HepG2 (cell line): ENCODE measurements around the gene HOXA7. TPM values are rescaled to one million over a fixed set of nuclear protein-coding genes. Genes with fewer than 3 reads are reported as not detected.
A peak's percentile ranks its signal among the peaks of the same experiment; 100 is the strongest.

ENCODE experiments used
- ATAD3A ChIP-seq: sonication (generic); formaldehyde crosslinking; IDR thresholded peaks from 2 replicates; pipeline ENCODE4 v1.4.0; 2020; ENCODE audit warnings: missing genetic modification reagents
- ATF4 ChIP-seq, 2 experiments: fragments of 450-650 bp in 1 of 2; sonication (generic) in 1 of 2; formaldehyde crosslinking; IDR thresholded peaks; 2 replicates each; pipeline versions ENCODE4 v1.5.0 to v1.8.0; 2020 to 2022; ENCODE audit warnings: mild to moderate bottlenecking in 1 of 2, missing genetic modification reagents in 1 of 2
- FOXA1 ChIP-seq, 2 experiments: fragments of 450-650 bp in 1 of 2; sonication (generic) in 1 of 2; formaldehyde crosslinking in 1 of 2; IDR thresholded peaks; 2 replicates each; pipeline versions ENCODE4 v1.4.0 to v1.6.1; 2016 to 2020; ENCODE audit warnings: missing genetic modification reagents in 1 of 2
- JUN ChIP-seq: sonication (generic); formaldehyde crosslinking; IDR thresholded peaks from 2 replicates; pipeline ENCODE4 v1.4.0; 2020; ENCODE audit warnings: mild to moderate bottlenecking, missing genetic modification reagents
- KDM2A ChIP-seq: sonication (generic); formaldehyde crosslinking; IDR thresholded peaks from 2 replicates; pipeline ENCODE4 v1.4.0; 2020; ENCODE audit warnings: low read depth, missing genetic modification reagents, borderline replicate concordance
- KLF15 ChIP-seq: sonication (generic); formaldehyde crosslinking; IDR thresholded peaks from 2 replicates; pipeline ENCODE4 v1.8.1; 2023; ENCODE audit warnings: borderline replicate concordance, mild to moderate bottlenecking, inconsistent platforms, missing genetic modification reagents, mixed read lengths
- NR2F6 ChIP-seq, 2 experiments: IDR thresholded peaks; 2 replicates each; pipeline ENCODE4 v1.6.1; 2016; ENCODE audit warnings: antibody characterized with exemption in 1 of 2, mild to moderate bottlenecking in 1 of 2
- PCBP1 ChIP-seq: fragments of 200-400 bp; formaldehyde crosslinking; IDR thresholded peaks from 2 replicates; pipeline ENCODE4 v1.6.1; 2017; ENCODE audit warnings: mild to moderate bottlenecking, low read depth, low read length, borderline replicate concordance
- POLR2AphosphoS2 ChIP-seq: IDR thresholded peaks from 2 replicates; pipeline ENCODE4 v1.6.1; 2011; ENCODE audit warnings: low read depth, low read length, improper control_type of control experiment
- RAD21 ChIP-seq: fragments of 450-650 bp; formaldehyde crosslinking; IDR thresholded peaks from 2 replicates; pipeline ENCODE4 v1.5.0; 2020; ENCODE audit warnings: mild to moderate bottlenecking
- RXRB ChIP-seq: IDR thresholded peaks from 2 replicates; pipeline ENCODE4 v1.6.1; 2016; ENCODE audit warnings: borderline replicate concordance, missing genetic modification reagents, missing compliant biosample characterization
- SOX5 ChIP-seq: IDR thresholded peaks from 2 replicates; pipeline ENCODE4 v1.6.1; 2016; ENCODE audit warnings: borderline replicate concordance
- ZNF678 ChIP-seq: sonication (generic); formaldehyde crosslinking; IDR thresholded peaks from 2 replicates; pipeline ENCODE4 v1.4.0; 2020; ENCODE audit warnings: mild to moderate bottlenecking, missing genetic modification reagents
- ZNF782 ChIP-seq: sonication (generic); formaldehyde crosslinking; IDR thresholded peaks from 2 replicates; pipeline ENCODE4 v1.4.0; 2020; ENCODE audit warnings: missing genetic modification reagents, mild to moderate bottlenecking, borderline replicate concordance
- polyA plus RNA-seq, 8 experiments: library from polyadenylated mRNA; depleted of rRNA in 3 of 8; stranded (reverse) in 7 of 8; unstranded in 1 of 8; fragments of >200 nt; fragmentation: Illumina TruSeq in 4 of 8; extraction: Trizol in 4 of 8; gene quantifications; 2 replicates each; pipeline versions ENCODE4 v1.2.1 to v1.2.3, GENCODE V29; 2011 to 2016; ENCODE audit warnings: low read depth in 4 of 8, missing spikeins in 1 of 8, mixed read lengths in 1 of 8; ENCODE audit not compliant: insufficient read depth in 1 of 8
- total RNA-seq, 5 experiments: library from RNA; depleted of rRNA; stranded (reverse); fragments of >200 nt; fragmentation: Illumina TruSeq; extraction: Trizol; gene quantifications; 2 replicates each; pipeline ENCODE4 v1.2.3, GENCODE V29; 2016; ENCODE audit warnings: low read depth in 1 of 5
- TF ChIP-seq, protein P1 (sequence below): sonication (generic); formaldehyde crosslinking; IDR thresholded peaks from 2 replicates; pipeline ENCODE4 v1.5.0; 2020; ENCODE audit warnings: mild to moderate bottlenecking, missing genetic modification reagents
- TF ChIP-seq, protein P2 (sequence below): sonication (generic); formaldehyde crosslinking; IDR thresholded peaks from 2 replicates; pipeline ENCODE4 v1.5.1; 2020; ENCODE audit warnings: mild to moderate bottlenecking, missing genetic modification reagents, borderline replicate concordance
- TF ChIP-seq, protein P3 (sequence below): sonication (generic); formaldehyde crosslinking; IDR thresholded peaks from 2 replicates; pipeline ENCODE4 v1.4.0; 2020; ENCODE audit warnings: missing genetic modification reagents

Gene HOXA7
- total and polyA plus RNA-seq, 2 of the 13 experiments (the other 11 are each of a cell fraction or from before 2014, with no cell fraction given), result 0.05 TPM; not detected in 1

DNA sequence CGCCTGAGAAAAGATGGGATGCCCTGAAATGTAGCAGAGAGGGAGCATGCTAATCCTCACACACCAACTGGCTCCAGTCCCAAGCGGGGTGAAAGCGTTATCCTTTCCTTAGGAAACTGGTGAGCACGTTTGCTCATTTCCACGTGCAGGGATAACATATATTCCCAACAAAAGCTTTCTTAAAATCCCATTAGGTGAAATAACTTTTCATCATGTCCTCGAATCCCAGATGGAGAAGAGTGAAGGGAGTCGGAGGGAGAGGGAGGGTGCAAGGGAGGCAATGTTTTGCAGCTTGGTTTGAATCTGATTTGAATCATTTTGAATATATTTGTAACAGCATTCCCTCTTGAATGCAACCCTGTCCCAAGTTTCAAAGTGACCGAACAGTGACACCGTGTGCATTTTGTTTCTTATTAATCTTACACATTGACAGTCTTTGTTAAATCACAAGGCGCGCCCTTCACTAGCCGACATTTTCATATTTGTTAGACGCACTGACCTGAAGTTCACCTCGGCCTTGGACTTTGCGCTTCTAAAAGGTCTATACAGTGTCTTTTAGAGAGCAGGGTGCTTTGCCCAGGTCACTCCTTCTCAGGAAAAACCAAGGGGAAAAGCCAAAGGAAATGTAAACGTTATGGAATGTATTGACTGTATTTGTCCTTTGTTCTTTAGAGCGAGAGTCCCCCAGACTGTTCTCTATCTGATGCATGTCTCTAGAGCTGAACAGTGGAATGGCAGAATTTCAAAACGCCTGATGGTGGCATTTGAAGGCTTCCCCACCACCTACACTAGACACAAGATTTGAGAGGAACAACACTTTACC, 22.9 kb downstream of the HOXA7 start (continued):
- TF ChIP-seq ATF4 (CRISPR knock-in tag; IDR thresholded peaks at IDR 0.05) (no peak), NR2F6 (IDR thresholded peaks at IDR 0.05) (peak; percentile 83), NR2F6 (CRISPR knock-in tag; IDR thresholded peaks at IDR 0.05) (peak; percentile 69), ATAD3A (CRISPR knock-in tag) (no peak), KDM2A (no peak), ZNF678 (CRISPR knock-in tag) (no peak), FOXA1 (IDR thresholded peaks at IDR 0.05) (no peak), FOXA1 (CRISPR knock-in tag; IDR thresholded peaks at IDR 0.05) (no peak), SOX5 (CRISPR knock-in tag) (peak; percentile 85), ZNF782 (CRISPR knock-in tag) (no peak), KLF15 (CRISPR knock-in tag) (no peak), RAD21 (CRISPR knock-in tag) (0 out of 2 replicates have a peak, but pooled peaks have one; percentile 10), JUN (no peak), PCBP1 (no peak), RXRB (CRISPR knock-in tag) (peak; percentile 92), POLR2AphosphoS2 (no peak)
- TF ChIP-seq, protein P1, sequence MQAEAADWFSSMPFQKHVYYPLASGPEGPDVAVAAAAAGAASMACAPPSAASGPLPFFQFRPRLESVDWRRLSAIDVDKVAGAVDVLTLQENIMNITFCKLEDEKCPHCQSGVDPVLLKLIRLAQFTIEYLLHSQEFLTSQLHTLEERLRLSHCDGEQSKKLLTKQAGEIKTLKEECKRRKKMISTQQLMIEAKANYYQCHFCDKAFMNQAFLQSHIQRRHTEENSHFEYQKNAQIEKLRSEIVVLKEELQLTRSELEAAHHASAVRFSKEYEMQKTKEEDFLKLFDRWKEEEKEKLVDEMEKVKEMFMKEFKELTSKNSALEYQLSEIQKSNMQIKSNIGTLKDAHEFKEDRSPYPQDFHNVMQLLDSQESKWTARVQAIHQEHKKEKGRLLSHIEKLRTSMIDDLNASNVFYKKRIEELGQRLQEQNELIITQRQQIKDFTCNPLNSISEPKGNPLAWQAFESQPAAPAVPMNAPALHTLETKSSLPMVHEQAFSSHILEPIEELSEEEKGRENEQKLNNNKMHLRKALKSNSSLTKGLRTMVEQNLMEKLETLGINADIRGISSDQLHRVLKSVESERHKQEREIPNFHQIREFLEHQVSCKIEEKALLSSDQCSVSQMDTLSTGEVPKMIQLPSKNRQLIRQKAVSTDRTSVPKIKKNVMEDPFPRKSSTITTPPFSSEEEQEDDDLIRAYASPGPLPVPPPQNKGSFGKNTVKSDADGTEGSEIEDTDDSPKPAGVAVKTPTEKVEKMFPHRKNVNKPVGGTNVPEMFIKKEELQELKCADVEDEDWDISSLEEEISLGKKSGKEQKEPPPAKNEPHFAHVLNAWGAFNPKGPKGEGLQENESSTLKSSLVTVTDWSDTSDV, result no peak
- TF ChIP-seq, protein P2, sequence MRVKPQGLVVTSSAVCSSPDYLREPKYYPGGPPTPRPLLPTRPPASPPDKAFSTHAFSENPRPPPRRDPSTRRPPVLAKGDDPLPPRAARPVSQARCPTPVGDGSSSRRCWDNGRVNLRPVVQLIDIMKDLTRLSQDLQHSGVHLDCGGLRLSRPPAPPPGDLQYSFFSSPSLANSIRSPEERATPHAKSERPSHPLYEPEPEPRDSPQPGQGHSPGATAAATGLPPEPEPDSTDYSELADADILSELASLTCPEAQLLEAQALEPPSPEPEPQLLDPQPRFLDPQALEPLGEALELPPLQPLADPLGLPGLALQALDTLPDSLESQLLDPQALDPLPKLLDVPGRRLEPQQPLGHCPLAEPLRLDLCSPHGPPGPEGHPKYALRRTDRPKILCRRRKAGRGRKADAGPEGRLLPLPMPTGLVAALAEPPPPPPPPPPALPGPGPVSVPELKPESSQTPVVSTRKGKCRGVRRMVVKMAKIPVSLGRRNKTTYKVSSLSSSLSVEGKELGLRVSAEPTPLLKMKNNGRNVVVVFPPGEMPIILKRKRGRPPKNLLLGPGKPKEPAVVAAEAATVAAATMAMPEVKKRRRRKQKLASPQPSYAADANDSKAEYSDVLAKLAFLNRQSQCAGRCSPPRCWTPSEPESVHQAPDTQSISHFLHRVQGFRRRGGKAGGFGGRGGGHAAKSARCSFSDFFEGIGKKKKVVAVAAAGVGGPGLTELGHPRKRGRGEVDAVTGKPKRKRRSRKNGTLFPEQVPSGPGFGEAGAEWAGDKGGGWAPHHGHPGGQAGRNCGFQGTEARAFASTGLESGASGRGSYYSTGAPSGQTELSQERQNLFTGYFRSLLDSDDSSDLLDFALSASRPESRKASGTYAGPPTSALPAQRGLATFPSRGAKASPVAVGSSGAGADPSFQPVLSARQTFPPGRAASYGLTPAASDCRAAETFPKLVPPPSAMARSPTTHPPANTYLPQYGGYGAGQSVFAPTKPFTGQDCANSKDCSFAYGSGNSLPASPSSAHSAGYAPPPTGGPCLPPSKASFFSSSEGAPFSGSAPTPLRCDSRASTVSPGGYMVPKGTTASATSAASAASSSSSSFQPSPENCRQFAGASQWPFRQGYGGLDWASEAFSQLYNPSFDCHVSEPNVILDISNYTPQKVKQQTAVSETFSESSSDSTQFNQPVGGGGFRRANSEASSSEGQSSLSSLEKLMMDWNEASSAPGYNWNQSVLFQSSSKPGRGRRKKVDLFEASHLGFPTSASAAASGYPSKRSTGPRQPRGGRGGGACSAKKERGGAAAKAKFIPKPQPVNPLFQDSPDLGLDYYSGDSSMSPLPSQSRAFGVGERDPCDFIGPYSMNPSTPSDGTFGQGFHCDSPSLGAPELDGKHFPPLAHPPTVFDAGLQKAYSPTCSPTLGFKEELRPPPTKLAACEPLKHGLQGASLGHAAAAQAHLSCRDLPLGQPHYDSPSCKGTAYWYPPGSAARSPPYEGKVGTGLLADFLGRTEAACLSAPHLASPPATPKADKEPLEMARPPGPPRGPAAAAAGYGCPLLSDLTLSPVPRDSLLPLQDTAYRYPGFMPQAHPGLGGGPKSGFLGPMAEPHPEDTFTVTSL (CRISPR knock-in tag), result no peak
- TF ChIP-seq, protein P3, sequence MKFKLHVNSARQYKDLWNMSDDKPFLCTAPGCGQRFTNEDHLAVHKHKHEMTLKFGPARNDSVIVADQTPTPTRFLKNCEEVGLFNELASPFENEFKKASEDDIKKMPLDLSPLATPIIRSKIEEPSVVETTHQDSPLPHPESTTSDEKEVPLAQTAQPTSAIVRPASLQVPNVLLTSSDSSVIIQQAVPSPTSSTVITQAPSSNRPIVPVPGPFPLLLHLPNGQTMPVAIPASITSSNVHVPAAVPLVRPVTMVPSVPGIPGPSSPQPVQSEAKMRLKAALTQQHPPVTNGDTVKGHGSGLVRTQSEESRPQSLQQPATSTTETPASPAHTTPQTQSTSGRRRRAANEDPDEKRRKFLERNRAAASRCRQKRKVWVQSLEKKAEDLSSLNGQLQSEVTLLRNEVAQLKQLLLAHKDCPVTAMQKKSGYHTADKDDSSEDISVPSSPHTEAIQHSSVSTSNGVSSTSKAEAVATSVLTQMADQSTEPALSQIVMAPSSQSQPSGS (CRISPR knock-in tag), result 0 out of 2 replicates have a peak, but pooled peaks have one; percentile 37
